ENCODE data around the gene TNNI3K.

TNNI3K gene

GRCh38 chr1:74266001-74266400, 30.8 kb downstream of the TNNI3K start:
- H3K27me3 ChIP-seq (replicated peaks), result no peaks in the 10 kb centered on the region
- TF ChIP-seq, protein P1, sequence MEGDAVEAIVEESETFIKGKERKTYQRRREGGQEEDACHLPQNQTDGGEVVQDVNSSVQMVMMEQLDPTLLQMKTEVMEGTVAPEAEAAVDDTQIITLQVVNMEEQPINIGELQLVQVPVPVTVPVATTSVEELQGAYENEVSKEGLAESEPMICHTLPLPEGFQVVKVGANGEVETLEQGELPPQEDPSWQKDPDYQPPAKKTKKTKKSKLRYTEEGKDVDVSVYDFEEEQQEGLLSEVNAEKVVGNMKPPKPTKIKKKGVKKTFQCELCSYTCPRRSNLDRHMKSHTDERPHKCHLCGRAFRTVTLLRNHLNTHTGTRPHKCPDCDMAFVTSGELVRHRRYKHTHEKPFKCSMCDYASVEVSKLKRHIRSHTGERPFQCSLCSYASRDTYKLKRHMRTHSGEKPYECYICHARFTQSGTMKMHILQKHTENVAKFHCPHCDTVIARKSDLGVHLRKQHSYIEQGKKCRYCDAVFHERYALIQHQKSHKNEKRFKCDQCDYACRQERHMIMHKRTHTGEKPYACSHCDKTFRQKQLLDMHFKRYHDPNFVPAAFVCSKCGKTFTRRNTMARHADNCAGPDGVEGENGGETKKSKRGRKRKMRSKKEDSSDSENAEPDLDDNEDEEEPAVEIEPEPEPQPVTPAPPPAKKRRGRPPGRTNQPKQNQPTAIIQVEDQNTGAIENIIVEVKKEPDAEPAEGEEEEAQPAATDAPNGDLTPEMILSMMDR (IDR thresholded peaks at IDR 0.05; ENCODE audit: low read depth, low read length, missing control alignments), result no peak
- H3K36me3 ChIP-seq (replicated peaks), result no peaks in the 10 kb centered on the region
- in situ Hi-C loops (cut with HindIII; ENCODE audit: low pct_ligation_motif_present, low sequenced_read_pairs), result no loop called here
- no peak for DNase-seq
- no peak overlapping the region for H3K27ac ChIP-seq
- H3K4me3 ChIP-seq (ENCODE audit: low read depth, low read length), result no peak overlapping the region

DNA sequence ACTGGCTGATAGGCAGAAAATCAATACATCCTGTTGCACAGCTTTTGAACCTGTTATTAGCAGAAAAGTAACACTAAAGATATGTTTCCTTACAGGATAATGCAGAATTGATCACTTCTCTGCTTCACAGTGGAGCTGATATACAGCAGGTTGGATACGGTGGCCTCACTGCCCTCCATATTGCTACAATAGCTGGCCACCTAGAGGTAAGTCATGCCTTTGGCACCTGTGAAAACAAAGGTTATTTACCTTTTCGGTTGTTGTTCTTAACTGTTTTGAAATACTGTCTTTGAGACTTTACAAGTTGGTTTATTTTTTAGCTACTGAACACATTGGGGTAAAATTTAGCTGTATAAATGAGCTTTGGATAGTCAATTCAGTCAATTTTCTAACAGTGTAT, 36.3 kb downstream of the TNNI3K start:
- no peaks in the 10 kb centered on the region for H3K36me3 ChIP-seq (replicated peaks)
- H3K27ac ChIP-seq, result no peak overlapping the region
- H3K4me3 ChIP-seq (ENCODE audit: low read depth, low read length), result no peak overlapping the region
- in situ Hi-C loops (cut with HindIII; ENCODE audit: low pct_ligation_motif_present, low sequenced_read_pairs), result no loop called here
- DNase-seq, result no peak
- H3K27me3 ChIP-seq (replicated peaks), result no peaks in the 10 kb centered on the region
- TF ChIP-seq, protein P1 (IDR thresholded peaks at IDR 0.05; ENCODE audit: low read depth, low read length, missing control alignments), result no peak

DNA sequence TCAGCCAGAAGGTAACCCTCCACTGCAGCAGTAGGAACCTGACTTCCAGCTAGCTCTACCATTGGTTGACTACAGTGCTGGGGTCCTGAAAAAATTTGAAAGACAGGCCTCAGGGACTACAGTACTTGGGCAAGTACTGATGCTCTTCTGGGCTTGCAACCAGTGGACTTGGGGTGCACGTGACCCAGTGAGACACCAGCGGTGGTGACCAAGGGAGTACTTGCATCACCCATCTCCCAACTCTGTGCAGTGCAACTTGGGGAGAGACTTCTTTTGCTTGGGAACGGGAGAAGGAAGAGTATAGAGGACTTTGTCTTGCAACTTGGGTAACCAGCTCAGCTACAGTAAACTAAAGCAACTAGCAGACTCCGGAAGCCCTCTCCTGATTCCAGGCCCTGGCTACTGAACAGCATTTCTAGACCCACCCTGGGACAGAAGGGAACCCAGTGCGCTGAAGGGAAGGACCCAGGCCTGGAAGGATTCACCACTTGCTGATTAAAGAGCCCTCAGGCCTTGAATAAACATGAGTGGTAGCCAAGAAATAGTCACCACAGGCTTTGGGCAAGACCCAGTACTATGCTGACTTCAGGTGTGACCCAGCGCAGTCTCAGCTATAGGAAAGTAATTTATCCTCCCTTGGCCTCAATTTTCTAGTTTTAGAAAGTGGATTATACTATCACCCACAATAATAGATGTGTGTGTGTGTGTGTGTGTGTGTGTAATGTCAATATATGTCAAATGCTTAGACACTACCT, 45.6 kb downstream of the TNNI3K start:
- H3K4me3 ChIP-seq (ENCODE audit: low read depth, low read length), result no peak overlapping the region
- no peak overlapping the region for H3K27ac ChIP-seq
- H3K27me3 ChIP-seq (replicated peaks), result no peaks in the 10 kb centered on the region
- no peaks in the 10 kb centered on the region for H3K36me3 ChIP-seq (replicated peaks)
- TF ChIP-seq, protein P1 (IDR thresholded peaks at IDR 0.05; ENCODE audit: low read depth, low read length, missing control alignments), result no peak
- in situ Hi-C loops (cut with HindIII; ENCODE audit: low pct_ligation_motif_present, low sequenced_read_pairs), result no loop called here
- DNase-seq, result no peak

GRCh38 chr1:74286414-74286813, 51.2 kb downstream of the TNNI3K start:
- Histone ChIP-seq H3K27me3 (replicated peaks) (no peaks in the 10 kb centered on the region), H3K27ac (no peak overlapping the region), H3K4me3 (ENCODE audit: low read depth, low read length) (no peak overlapping the region), H3K36me3 (replicated peaks) (no peaks in the 10 kb centered on the region)
- in situ Hi-C loops (cut with HindIII; ENCODE audit: low pct_ligation_motif_present, low sequenced_read_pairs), result no loop called here
- TF ChIP-seq, protein P1 (IDR thresholded peaks at IDR 0.05; ENCODE audit: low read depth, low read length, missing control alignments), result no peak
- no peak for DNase-seq

- no peak overlapping the region for H3K27ac ChIP-seq
- no peak overlapping the region for H3K4me3 ChIP-seq (ENCODE audit: low read depth, low read length)
- no peaks in the 10 kb centered on the region for H3K36me3 ChIP-seq (replicated peaks)
- no peaks in the 10 kb centered on the region for H3K27me3 ChIP-seq (replicated peaks)
- in situ Hi-C loops (cut with HindIII; ENCODE audit: low pct_ligation_motif_present, low sequenced_read_pairs), result no loop called here
- no peak for DNase-seq
- TF ChIP-seq, protein P1 (IDR thresholded peaks at IDR 0.05; ENCODE audit: low read depth, low read length, missing control alignments), result no peak
These were observed 79.3 kb downstream of the TNNI3K start for GRCh38 chr1:74314438-74314837.

DNA sequence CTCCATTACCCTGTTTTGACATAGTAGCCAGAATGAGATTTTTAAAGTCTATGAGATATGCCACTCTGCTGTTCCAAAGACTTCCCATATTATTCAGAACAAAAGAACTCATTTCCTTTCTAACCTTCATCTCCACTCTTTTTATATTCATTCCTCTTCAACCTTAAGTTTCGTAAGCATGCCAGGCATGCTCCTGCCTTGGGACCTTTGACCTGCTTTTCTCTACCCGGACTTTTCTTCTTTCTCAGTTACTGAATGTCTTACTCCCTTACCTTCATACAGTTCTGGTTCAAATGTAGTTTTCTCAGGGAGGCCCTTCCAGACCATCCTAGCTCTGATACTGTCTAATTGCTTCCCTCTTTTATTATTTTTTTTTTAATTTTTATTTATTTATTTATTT, 81.1 kb downstream of the TNNI3K start:
- Histone ChIP-seq H3K36me3 (replicated peaks) (no peaks in the 10 kb centered on the region), H3K27me3 (replicated peaks) (no peaks in the 10 kb centered on the region), H3K27ac (no peak overlapping the region), H3K4me3 (ENCODE audit: low read depth, low read length) (no peak overlapping the region)
- in situ Hi-C loops (cut with HindIII; ENCODE audit: low pct_ligation_motif_present, low sequenced_read_pairs), result no loop called here
- TF ChIP-seq, protein P1 (IDR thresholded peaks at IDR 0.05; ENCODE audit: low read depth, low read length, missing control alignments), result no peak
- no peak for DNase-seq

Measured in brain microvascular endothelial cell (primary cell).